Right atrium auricular region (tissue), 2 donors: ENCODE data around the gene ATF2. TPM values are rescaled to one million over a fixed set of nuclear protein-coding genes. Genes with fewer than 3 reads are reported as not detected.
A peak's percentile ranks its signal among the peaks of the same experiment; 100 is the strongest.

Source experiments
- DNase-seq: peaks from one replicate; pipeline ENCODE4 v3.0.0-alpha.2; 2019; ENCODE audit warnings: low spot score
- H3K27ac ChIP-seq, 2 donors: fragments of 200-600 bp; sonication (generic); 1 replicate in 1 of 2; 2 replicates in 1 of 2; pipeline ENCODE4 v1.5.1; 2016 to 2019
- H3K27me3 ChIP-seq, 2 donors: fragments of 200-600 bp; sonication (generic); one replicate each; pipeline versions ENCODE4 v1.5.1 to v1.6.0; 2017 to 2019
- H3K36me3 ChIP-seq: fragments of 200-600 bp; sonication (generic); one replicate; pipeline ENCODE4 v1.5.1; 2016
- H3K4me1 ChIP-seq, 2 donors: fragments of 200-600 bp; sonication (generic); one replicate each; pipeline versions ENCODE4 v1.5.1 to v1.6.0; 2017 to 2019
- H3K4me3 ChIP-seq, 2 donors: fragments of 200-600 bp; sonication (generic); 1 replicate in 1 of 2; 2 replicates in 1 of 2; pipeline ENCODE4 v1.5.1; 2017 to 2019; ENCODE audit warnings: mild to moderate bottlenecking in 1 of 2, moderate library complexity in 1 of 2
- H3K9me3 ChIP-seq, 2 donors: fragments of 200-600 bp; sonication (generic); one replicate each; pipeline ENCODE4 v1.5.1; 2019
- CTCF ChIP-seq, 2 donors: fragments of 200-600 bp; sonication (generic); IDR thresholded peaks; one replicate each; pipeline ENCODE4 v1.5.1; 2019; ENCODE audit warnings: antibody characterized with exemption in 2 of 2
- total RNA-seq, 2 donors: library from RNA; depleted of rRNA; stranded (reverse); fragments of >200 nt; gene quantifications; one replicate each; pipeline ENCODE4 v1.1.0, GENCODE V29; 2016

The ATF2 gene
- total RNA-seq, 2 donors from 2014 or later = 22.3 to 28.1 TPM

GRCh38 chr2:175037941-175038340, 130.1 kb downstream of the ATF2 start:
- no peak overlapping the region for H3K27ac ChIP-seq
- no peak for TF ChIP-seq CTCF (IDR thresholded peaks at IDR 0.05)

GRCh38 chr2:175036582-175037018, 131.4 kb downstream of the ATF2 start:
- Histone ChIP-seq H3K4me1 (peaks cover 0 to 9% of the 10 kb centered on the region in 2 donors), H3K9me3 (no peaks in the 10 kb centered on the region), H3K4me3 (no peak overlapping the region), H3K27me3 (no peaks in the 10 kb centered on the region), H3K27ac (no peak overlapping the region), H3K36me3 (no peaks in the 10 kb centered on the region)
- no peak for DNase-seq
- peak in 1 of 2 donors; percentile 65 for TF ChIP-seq CTCF (IDR thresholded peaks at IDR 0.05)

More at GRCh38 chr2:175037941-175038340, 130.1 kb downstream of the ATF2 start:
- H3K9me3 ChIP-seq = no peaks in the 10 kb centered on the region
- H3K27me3 ChIP-seq = no peaks in the 10 kb centered on the region
- no peak overlapping the region for H3K4me3 ChIP-seq
- DNase-seq = no peak
- no peaks in the 10 kb centered on the region for H3K36me3 ChIP-seq
- peaks cover 0 to 9% of the 10 kb centered on the region in 2 donors for H3K4me1 ChIP-seq

GRCh38 chr2:175035806-175036205, 132.2 kb downstream of the ATF2 start:
- Histone ChIP-seq H3K27me3 (no peaks in the 10 kb centered on the region), H3K4me1 (peaks cover 0 to 9% of the 10 kb centered on the region in 2 donors), H3K36me3 (no peaks in the 10 kb centered on the region), H3K4me3 (no peak overlapping the region), H3K27ac (no peak overlapping the region), H3K9me3 (no peaks in the 10 kb centered on the region)
- no peak for DNase-seq
- no peak for TF ChIP-seq CTCF (IDR thresholded peaks at IDR 0.05)

- H3K9me3 ChIP-seq = no peaks in the 10 kb centered on the region
- H3K4me3 ChIP-seq = no peak overlapping the region
- H3K36me3 ChIP-seq = no peaks in the 10 kb centered on the region
- H3K4me1 ChIP-seq = peaks cover 0 to 9% of the 10 kb centered on the region in 2 donors
- DNase-seq = no peak
- H3K27ac ChIP-seq = no peak overlapping the region
- H3K27me3 ChIP-seq = no peaks in the 10 kb centered on the region
- no peak for TF ChIP-seq CTCF (IDR thresholded peaks at IDR 0.05)
Observed at GRCh38 chr2:175034716-175035115, 133.3 kb downstream of the ATF2 start.

GRCh38 chr2:175030380-175031271, 137.4 kb downstream of the ATF2 start:
- no peak for DNase-seq
- no peaks in the 10 kb centered on the region for H3K9me3 ChIP-seq
- H3K4me1 ChIP-seq = no peaks in the 10 kb centered on the region
- TF ChIP-seq CTCF (IDR thresholded peaks at IDR 0.05) = peak in 1 of 2 donors; percentile 45
- no peaks in the 10 kb centered on the region for H3K36me3 ChIP-seq
- H3K27ac ChIP-seq = no peak overlapping the region
- no peak overlapping the region for H3K4me3 ChIP-seq
- H3K27me3 ChIP-seq = no peaks in the 10 kb centered on the region
